G401 (cell line): ENCODE results near the gene CPNE1. TPM values are rescaled to one million over a fixed set of nuclear protein-coding genes. Genes with fewer than 3 reads are reported as not detected.

Experiments used
- DNase-seq: peaks from one replicate; pipeline ENCODE4 v3.0.0-alpha.2; 2015; ENCODE audit warnings: low spot score
- in situ Hi-C: cut with HindIII; loops from 2 replicates; pipeline ENCODE4 v1.10.0; 2016; ENCODE audit warnings: low sequenced_read_pairs, mixed read lengths
- total RNA-seq: library from RNA; depleted of rRNA; stranded (reverse); fragments of >200 nt; shearing (Covaris generic); gene quantifications from 2 replicates; pipeline ENCODE4 v1.2.3, GENCODE V29; 2014

The CPNE1 gene
- total RNA-seq, 1 experiment from 2014 or later: 87.2 TPM

GRCh38 chr20:35606127-35606526, 58.6 kb downstream of the CPNE1 start:
- DNase-seq: no peak
- in situ Hi-C loops: no loop called here

DNA sequence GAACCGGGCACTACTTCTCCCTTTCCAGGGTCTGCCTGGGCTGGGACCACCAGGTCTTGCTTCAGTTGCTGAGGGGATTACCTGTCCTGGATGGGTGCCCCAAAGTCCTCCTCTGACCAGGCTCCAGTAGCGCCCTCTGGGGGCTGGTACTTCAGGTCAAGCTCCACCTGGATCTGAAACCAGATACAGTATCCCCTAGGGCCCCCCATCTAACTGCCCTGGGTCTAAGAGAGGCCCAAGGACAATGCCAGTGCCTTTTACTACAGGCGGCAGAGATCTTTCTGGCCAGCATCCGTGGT, 60.3 kb downstream of the CPNE1 start:
- in situ Hi-C loops: no loop called here
- DNase-seq: no peak

GRCh38 chr20:35603695-35604448, 60.8 kb downstream of the CPNE1 start:
- in situ Hi-C loops: no loop called here
- DNase-seq: no peak

DNA sequence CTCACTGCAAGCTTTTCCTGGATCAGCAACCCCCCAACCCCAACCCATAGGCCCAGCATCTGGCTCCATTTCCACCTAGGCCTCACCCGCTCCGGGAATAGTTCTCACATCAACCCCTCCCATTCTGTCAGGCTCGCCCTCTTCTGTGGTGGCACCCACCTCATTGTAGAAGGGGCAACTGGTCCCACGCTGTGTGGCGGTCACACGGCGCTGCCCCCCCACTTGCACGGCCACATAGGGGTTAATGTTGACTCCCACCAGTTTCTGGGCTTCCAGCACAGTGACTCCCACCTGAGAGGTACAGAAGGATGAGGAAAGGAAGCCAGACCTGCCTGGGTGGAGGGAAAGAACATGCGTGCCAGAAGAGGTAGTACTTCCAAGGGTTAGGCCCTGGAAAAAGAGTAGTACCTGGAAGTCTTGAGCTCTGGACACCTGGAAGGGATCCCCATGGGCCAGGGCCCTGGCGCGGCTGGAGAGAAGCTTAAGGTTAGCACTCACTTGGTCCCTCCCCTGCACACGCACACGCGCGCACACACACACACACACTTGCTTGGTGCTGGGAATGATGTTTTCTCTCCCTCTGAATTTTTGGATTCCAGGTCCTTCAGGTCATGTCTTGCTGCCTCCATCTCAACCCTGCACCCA, 61.7 kb downstream of the CPNE1 start:
- DNase-seq: no peak

GRCh38 chr20:35601990-35602389, 62.7 kb downstream of the CPNE1 start:
- DNase-seq: no peak
- in situ Hi-C loops: no loop called here

More for the DNA sequence above, 61.7 kb downstream of the CPNE1 start:
- in situ Hi-C loops: no loop called here

DNA sequence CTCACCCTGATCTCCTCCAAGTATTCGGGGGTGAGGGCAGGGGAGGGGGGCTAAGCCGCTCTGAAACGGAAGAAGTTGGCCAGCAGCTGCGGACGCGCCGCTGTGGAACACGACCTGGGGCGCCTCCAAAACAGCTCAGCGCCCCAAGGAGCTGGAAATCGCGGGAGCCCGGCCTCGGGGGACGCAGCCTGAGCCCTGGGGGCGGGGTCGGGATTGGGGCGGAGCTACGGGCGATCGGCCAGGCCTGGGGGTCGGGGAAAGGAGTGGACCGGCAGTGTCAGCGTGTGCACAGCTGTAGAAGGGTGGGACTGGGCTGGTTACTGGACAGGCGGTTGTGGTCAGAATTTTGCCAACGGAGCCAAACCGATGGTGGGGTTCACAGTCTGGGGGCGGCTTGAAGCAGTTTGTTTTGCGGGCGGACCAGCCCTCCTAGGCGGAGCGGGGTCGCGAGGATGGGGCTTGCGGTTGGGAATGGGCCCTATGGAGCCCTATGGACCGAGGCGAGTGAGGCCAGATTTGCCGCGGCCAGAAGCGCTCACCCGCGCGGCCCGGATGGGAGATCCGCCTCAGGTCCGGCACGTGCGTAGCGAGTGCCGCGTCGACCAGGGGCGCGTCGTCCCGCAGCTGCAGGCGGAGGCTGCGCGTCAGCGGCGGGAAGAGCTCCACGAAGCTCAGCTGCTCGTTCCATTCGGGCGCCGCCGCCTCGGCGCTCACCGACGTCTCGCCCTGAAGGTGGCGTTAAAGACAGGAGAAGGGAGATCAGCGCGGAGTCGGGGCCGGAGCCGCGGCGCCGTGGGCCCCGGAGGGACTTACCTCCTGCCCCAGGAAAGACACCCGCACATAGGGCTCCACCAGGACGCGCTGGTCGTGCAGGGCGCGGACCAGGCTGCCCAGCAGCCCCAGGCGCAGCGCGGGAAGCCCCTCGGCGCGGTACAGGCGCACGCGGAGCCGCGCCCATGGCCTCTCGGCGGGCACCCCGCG, 63.4 kb downstream of the CPNE1 start:
- in situ Hi-C loops: no loop called here
- DNase-seq: peak; percentile 53

DNA sequence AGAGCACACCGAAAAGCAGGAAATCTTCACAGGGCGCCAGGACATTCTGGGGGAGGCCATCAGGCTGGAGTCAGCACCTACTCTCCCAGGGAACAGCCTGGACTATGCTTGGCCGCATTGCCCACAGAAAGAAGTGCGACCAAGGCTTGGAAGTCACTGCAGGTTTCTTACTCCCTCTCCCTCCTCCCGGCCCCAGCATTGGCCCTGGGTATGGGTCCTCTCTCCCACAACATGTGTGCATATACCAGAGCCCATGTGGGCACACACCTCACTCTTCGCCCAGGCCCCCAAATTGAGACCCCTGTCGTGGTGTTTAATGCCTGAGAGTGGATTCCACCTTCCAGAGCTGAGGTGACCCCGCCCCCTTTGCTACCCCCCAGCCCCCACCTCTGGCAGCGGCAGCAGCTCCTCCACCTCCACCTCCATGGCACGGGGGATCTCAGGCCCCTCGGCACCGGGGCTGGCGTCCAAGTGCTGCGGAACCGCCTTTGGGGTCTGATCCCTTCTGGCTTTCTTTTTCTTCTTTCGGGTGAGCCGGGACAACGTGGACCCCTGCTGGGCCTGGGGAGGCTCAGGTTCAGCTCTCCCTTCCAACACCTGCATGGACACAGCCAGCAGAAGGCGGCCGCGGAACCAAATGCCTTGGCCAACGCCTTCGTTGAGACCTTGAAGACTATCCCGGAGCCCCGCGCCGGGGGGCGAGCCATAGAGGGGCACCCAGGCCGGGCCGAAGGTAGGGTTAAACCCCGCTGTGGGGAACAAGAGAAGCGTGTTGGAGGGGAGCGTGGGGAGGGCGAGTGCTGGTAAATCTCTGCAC, 64.3 kb downstream of the CPNE1 start:
- in situ Hi-C loops: no loop called here
- DNase-seq: no peak

- DNase-seq: no peak
- in situ Hi-C loops: no loop called here
Measured at GRCh38 chr20:35599776-35600120, 65.0 kb downstream of the CPNE1 start.

GRCh38 chr20:35598899-35599775, 65.6 kb downstream of the CPNE1 start:
- no peak for DNase-seq
- in situ Hi-C loops: no loop called here

GRCh38 chr20:35598476-35598875, 66.2 kb downstream of the CPNE1 start:
- DNase-seq: no peak
- in situ Hi-C loops: no loop called here

- DNase-seq: no peak
- in situ Hi-C loops: no loop called here
Measured at GRCh38 chr20:35597186-35597585, 67.5 kb downstream of the CPNE1 start.

DNA sequence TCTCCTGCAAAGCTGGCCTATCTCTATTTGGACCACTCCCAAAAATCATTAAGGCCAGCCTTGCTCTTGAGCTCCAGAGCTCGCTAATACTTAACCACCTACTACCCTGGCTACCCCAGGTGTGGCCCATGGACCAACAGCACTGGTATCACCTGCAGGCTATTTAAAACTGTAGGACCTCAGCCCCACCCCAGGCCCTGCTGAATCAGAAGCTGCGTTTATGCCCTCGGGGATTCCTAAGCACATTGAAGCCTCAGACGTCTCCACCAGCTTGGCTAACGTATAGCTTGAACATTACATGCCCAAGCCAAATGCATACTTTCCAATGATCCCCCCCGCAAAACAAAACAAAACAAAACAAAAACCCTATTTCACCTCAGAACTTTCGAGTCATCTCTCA, 68.8 kb downstream of the CPNE1 start:
- in situ Hi-C loops: no loop called here
- DNase-seq: no peak

- in situ Hi-C loops: no loop called here
- DNase-seq: no peak
Measured at GRCh38 chr20:35595456-35595855, 69.2 kb downstream of the CPNE1 start.

GRCh38 chr20:35592339-35592974, 72.2 kb downstream of the CPNE1 start:
- in situ Hi-C loops: no loop called here
- DNase-seq: no peak

DNA sequence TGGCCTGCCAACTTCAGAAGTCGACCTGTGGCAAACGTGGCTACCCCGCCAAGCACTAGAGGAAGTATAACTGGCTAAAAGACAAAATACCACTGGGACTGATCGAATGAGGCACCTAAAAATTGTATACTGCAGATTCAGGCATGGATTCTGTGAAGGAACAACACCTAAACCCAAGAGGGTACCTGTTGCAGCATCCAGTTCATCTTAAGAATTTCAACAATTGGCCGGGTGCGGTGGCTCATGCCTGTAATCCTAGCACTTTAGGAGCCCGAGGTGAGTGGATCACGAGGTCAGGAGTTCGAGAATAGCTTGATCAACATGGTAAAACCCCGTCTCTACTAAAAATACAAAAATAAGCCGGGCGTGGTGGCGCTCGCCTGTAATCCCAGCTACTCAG, 76.3 kb downstream of the CPNE1 start:
- no peak for DNase-seq
- in situ Hi-C loops: no loop called here

GRCh38 chr20:35587436-35587835, 77.3 kb downstream of the CPNE1 start:
- in situ Hi-C loops: no loop called here
- no peak for DNase-seq

- no peak for DNase-seq
- in situ Hi-C loops: no loop called here
Measured at GRCh38 chr20:35586751-35587425, 77.8 kb downstream of the CPNE1 start.
